LNCaP clone FGC (cell line): ENCODE measurements around the gene KLF11.
A peak's percentile ranks its signal among the peaks of the same experiment; 100 is the strongest.

Experiments
- DNase-seq: peaks from one replicate; pipeline ENCODE4 v3.0.0-alpha.2; 2011; ENCODE audit warnings: low read depth
- H3K4me3 ChIP-seq: 2 replicates; pipeline ENCODE4 v1.5.1; 2011; ENCODE audit warnings: mild to moderate bottlenecking, low read depth, low read length, control low read depth
- TF ChIP-seq, protein P1 (sequence below): IDR thresholded peaks from 2 replicates; pipeline ENCODE4 v1.5.1; 2012; ENCODE audit warnings: mild to moderate bottlenecking; ENCODE audit not compliant: control insufficient read depth, insufficient read depth; ENCODE audit errors: extremely low read depth

The KLF11 gene

DNA sequence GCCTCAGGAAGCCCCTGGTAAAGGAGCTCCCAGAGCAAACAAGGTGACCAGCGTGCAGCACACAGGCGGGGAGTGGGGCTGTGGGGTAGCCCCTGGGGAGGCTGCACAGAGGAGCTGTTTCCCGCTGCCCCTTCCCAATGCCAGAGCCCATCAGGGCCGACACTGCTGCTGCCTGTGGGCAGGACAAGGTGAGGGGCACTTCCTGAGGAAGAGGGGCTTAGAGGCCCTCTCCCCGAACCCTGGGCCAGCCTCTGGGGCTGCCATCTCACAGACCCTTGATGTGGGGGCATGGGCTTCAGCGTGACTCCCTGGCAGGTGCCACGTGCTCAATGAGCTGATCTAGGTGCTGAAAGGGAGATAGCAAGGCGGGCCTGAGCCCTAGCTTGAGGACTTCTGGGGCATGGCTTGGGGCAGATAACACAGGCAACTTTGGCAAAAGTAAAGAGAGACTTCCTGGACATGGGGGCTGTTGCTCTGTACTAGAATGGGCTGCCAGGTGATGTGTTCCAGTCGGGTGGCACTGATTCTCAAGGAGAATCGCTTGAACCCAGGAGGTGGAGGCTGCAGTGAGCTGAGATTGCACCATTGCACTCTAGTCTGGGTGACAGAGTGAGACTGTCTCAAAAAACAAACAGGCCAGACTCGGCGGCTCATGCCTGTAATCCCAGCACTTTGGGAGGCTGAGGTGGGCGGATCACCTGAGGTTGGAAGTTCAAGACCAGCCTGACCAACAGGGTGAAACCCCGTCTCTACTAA is 9.9 kb upstream of the KLF11 start:
- H3K4me3 ChIP-seq, result no peak overlapping the region
- DNase-seq, result no peak
- TF ChIP-seq, protein P1, sequence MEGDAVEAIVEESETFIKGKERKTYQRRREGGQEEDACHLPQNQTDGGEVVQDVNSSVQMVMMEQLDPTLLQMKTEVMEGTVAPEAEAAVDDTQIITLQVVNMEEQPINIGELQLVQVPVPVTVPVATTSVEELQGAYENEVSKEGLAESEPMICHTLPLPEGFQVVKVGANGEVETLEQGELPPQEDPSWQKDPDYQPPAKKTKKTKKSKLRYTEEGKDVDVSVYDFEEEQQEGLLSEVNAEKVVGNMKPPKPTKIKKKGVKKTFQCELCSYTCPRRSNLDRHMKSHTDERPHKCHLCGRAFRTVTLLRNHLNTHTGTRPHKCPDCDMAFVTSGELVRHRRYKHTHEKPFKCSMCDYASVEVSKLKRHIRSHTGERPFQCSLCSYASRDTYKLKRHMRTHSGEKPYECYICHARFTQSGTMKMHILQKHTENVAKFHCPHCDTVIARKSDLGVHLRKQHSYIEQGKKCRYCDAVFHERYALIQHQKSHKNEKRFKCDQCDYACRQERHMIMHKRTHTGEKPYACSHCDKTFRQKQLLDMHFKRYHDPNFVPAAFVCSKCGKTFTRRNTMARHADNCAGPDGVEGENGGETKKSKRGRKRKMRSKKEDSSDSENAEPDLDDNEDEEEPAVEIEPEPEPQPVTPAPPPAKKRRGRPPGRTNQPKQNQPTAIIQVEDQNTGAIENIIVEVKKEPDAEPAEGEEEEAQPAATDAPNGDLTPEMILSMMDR, result no peak

DNA sequence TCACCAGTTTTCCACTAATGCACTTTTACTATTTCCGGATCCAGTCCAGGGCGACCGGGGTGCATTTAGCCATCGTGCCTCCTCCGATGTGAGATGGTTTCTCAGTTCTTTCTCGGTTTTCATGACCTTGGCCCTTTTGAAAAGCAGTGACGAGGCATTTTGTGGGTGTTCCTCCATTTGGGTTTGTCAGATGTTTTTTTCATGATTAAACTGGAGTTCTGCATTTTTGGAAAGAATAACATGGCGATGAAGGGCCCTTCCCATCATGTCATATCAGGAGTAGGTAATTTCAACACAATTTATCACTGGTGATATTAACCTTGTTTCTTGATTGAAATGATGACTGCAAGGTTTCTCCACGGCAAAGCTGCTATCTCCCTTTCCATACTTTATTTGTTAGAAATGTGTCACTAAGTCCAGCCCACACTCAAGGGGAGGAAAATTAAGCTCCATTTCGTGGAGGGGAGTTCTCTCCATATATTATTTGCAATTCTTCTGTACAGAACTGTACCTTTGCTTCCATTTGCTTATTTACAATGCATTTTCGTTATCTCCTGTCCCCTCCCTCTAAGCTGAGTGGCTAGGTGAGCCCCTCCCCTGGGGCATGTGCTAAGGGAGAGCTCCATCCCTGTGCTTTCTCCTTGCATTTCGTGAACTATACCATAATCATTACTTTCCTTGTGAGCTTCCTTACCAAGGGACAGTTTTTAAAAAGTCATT is 8.9 kb upstream of the KLF11 start:
- TF ChIP-seq, protein P1, result no peak
- DNase-seq, result no peak
- no peak overlapping the region for H3K4me3 ChIP-seq

DNA sequence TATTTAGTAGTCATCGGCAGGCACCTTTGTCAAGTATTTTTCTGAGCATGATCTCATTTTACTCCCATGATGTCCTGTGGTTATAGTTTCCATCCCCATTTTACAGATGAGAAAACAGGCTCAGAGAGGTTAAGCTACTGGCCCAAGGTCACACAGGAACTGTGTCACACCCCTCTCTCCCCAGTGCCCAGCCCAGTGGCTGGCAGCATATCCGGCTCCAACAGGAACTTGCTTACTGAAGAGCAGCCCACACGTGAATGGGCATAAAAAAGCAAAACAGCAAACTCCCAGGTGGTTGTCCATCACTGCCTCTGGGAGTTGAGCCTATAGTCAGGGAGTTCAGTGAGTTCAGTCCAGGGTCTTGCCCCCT is 8.3 kb upstream of the KLF11 start:
- no peak for DNase-seq
- TF ChIP-seq, protein P1, result no peak
- H3K4me3 ChIP-seq, result no peak overlapping the region

DNA sequence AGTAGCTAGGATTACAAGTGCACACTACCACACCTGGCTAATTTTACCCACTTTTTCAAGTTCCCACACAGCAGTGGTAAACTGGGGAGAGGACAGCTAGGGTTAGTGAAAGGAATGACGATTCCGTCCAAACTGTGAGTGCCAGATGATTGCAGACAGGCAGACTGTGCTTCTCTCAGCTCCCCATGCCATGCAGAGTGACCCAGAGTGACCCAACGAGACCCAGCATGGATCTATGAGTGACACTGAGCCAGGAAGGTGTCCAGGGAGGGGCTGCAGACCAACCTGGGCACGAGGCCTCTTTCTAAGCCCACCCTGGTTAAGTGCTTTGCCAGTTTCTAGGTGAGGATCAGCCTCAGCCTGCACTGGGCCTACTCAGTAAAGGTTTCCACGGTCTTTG is 7.7 kb upstream of the KLF11 start:
- no peak overlapping the region for H3K4me3 ChIP-seq
- DNase-seq, result no peak
- TF ChIP-seq, protein P1, result no peak

DNA sequence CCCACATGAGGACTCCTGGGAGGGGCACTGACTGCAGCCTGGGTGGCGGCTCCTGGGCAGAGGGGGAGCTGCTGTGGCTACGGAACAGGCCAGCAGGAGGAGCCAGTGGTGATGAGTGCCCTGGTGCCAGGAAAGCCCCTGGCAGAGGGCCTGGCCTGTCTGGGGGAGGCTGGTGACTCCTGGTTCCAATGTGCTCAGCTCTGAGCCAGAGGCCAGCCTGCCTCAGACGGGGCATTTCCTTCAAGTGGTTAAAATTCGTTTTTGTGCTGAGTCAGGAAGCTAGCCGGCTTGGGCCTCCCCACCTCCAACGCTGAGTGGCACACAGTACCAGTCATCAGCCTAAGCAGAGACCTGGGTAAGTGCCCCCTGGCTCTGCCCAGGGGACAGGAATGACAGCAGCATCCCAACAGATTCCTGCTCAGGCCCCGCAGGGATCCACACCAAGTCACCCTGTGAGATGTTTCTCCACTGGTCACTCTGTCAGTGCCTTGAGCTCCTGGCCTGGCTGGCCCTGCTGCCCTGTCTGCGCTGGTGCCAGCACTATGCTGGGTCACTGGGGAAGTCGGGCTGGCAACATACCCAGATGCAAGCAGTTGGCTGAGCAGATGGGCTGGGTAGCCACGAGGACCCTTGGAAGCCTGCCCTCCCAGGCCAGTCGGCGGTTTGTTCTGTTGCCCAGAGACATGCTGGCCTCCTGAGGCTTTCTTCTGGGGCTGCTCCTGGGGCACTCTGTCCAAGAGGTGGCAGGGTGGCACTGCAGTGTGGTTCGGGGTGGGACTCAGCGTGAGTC is 7.1 kb upstream of the KLF11 start:
- TF ChIP-seq, protein P1, result peak; percentile 28

DNA sequence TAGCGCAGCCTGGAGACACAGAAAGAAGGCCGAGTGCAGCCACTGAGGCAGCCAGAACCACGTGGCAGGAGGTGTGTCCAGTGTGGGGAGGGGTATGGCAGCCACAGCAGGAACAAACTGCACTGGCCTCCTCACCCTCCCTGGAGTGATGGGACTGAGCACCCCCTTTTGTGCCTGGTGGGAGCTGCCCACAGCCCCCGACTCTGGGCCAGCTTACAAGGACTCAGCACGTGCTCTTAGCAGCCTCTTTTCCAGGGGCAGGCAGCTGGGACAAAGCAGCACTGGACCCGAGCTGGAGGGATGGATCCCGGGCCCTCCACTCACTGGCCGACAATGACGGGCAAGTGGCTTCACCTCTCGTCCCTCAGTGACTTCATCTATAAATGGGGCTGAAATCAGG is 5.2 kb upstream of the KLF11 start:
- no peak for DNase-seq
- no peak overlapping the region for H3K4me3 ChIP-seq
- TF ChIP-seq, protein P1, result no peak

More for the DNA sequence above, 7.1 kb upstream of the KLF11 start:
- no peak overlapping the region for H3K4me3 ChIP-seq
- DNase-seq, result no peak
